Neural progenitor cell (in vitro differentiated cells): ENCODE measurements around the gene RIOK2. TPM values are rescaled to one million over a fixed set of nuclear protein-coding genes. Genes with fewer than 3 reads are reported as not detected.
A peak's percentile ranks its signal among the peaks of the same experiment; 100 is the strongest.
"Not testable (repeated sequence)": the region's sequence is repeated elsewhere in the genome, so short reads cannot be mapped to it uniquely, and the experiment has no call there.

Experiments
- DNase-seq: peaks from one replicate; pipeline ENCODE4 v3.0.0-alpha.2; 2016; ENCODE audit warnings: low spot score
- H2AFZ ChIP-seq: fragments of 200-600 bp; sonication (generic); replicated peaks from 2 replicates; pipeline ENCODE4 v1.6.1; 2016; ENCODE audit warnings: antibody characterized with exemption
- H3F3A ChIP-seq: fragments of 200-600 bp; sonication (generic); 2 replicates; pipeline ENCODE4 v1.6.1; 2016; ENCODE audit warnings: antibody characterized with exemption, low read depth
- H3K27ac ChIP-seq: fragments of 200-600 bp; sonication (generic); 2 replicates; pipeline ENCODE4 v1.5.1; 2016; ENCODE audit warnings: mild to moderate bottlenecking
- H3K27me3 ChIP-seq: fragments of 200-600 bp; sonication (generic); 2 replicates; pipeline ENCODE4 v1.6.1; 2016; ENCODE audit warnings: mild to moderate bottlenecking, moderate library complexity
- H3K36me3 ChIP-seq: fragments of 200-600 bp; sonication (generic); 2 replicates; pipeline ENCODE4 v1.5.1; 2016
- H3K4me1 ChIP-seq: fragments of 200-600 bp; sonication (generic); 2 replicates; pipeline ENCODE4 v1.6.1; 2016; ENCODE audit warnings: mixed run types
- H3K4me2 ChIP-seq: fragments of 200-600 bp; sonication (generic); 2 replicates; pipeline ENCODE4 v1.6.1; 2016
- H3K4me3 ChIP-seq: fragments of 200-600 bp; sonication (generic); 2 replicates; pipeline ENCODE4 v1.5.1; 2016
- H3K79me2 ChIP-seq: fragments of 200-600 bp; sonication (generic); 2 replicates; pipeline ENCODE4 v1.6.1; 2016; ENCODE audit warnings: low read depth
- H3K9ac ChIP-seq: fragments of 200-600 bp; sonication (generic); 2 replicates; pipeline ENCODE4 v1.6.1; 2016
- H3K9me3 ChIP-seq: fragments of 200-600 bp; sonication (generic); 2 replicates; pipeline ENCODE4 v1.5.1; 2016; ENCODE audit warnings: low read depth
- H4K20me1 ChIP-seq: fragments of 200-600 bp; sonication (generic); 2 replicates; pipeline ENCODE4 v1.6.1; 2016; ENCODE audit warnings: low read depth
- H3K27ac Mint-ChIP-seq: 3 replicates; pipeline ENCODE4 v1.8.0; 2021; ENCODE audit warnings: mixed read lengths
- H3K27me3 Mint-ChIP-seq: 2 replicates; pipeline ENCODE4 v1.8.0; 2022; ENCODE audit warnings: low read depth, mild to moderate bottlenecking, inconsistent platforms, moderate library complexity, mixed read lengths; ENCODE audit not compliant: insufficient read depth
- H3K36me3 Mint-ChIP-seq: 3 replicates; pipeline ENCODE4 v1.8.0; 2021; ENCODE audit warnings: mixed read lengths
- H3K4me1 Mint-ChIP-seq: 3 replicates; pipeline ENCODE4 v1.8.0; 2021; ENCODE audit warnings: mixed read lengths
- H3K4me3 Mint-ChIP-seq: 3 replicates; pipeline ENCODE4 v1.8.0; 2021; ENCODE audit warnings: mild to moderate bottlenecking, moderate library complexity, mixed read lengths
- H3K9me3 Mint-ChIP-seq: 3 replicates; pipeline ENCODE4 v1.8.0; 2020; ENCODE audit warnings: mixed read lengths
- EZH2 ChIP-seq: fragments of 200-600 bp; sonication (generic); IDR thresholded peaks from 2 replicates; pipeline ENCODE4 v1.6.1; 2017; ENCODE audit warnings: antibody characterized with exemption, mild to moderate bottlenecking, moderate library complexity
- EZH2phosphoT487 ChIP-seq: fragments of 200-600 bp; sonication (generic); IDR thresholded peaks from 2 replicates; pipeline ENCODE4 v1.6.1; 2017; ENCODE audit warnings: antibody characterized with exemption
- total RNA-seq: library from RNA; depleted of rRNA; stranded (reverse); fragments of >200 nt; gene quantifications from 2 replicates; pipeline ENCODE4 v1.2.3, GENCODE V29; 2015; ENCODE audit warnings: low replicate concordance
- TF ChIP-seq, protein P1 (sequence below): fragments of 200-600 bp; sonication (generic); IDR thresholded peaks from 2 replicates; pipeline ENCODE4 v1.5.1; 2017; ENCODE audit warnings: antibody characterized with exemption, mild to moderate bottlenecking

The RIOK2 gene
- total RNA-seq, 1 donor from 2014 or later, result 33.1 TPM

DNA sequence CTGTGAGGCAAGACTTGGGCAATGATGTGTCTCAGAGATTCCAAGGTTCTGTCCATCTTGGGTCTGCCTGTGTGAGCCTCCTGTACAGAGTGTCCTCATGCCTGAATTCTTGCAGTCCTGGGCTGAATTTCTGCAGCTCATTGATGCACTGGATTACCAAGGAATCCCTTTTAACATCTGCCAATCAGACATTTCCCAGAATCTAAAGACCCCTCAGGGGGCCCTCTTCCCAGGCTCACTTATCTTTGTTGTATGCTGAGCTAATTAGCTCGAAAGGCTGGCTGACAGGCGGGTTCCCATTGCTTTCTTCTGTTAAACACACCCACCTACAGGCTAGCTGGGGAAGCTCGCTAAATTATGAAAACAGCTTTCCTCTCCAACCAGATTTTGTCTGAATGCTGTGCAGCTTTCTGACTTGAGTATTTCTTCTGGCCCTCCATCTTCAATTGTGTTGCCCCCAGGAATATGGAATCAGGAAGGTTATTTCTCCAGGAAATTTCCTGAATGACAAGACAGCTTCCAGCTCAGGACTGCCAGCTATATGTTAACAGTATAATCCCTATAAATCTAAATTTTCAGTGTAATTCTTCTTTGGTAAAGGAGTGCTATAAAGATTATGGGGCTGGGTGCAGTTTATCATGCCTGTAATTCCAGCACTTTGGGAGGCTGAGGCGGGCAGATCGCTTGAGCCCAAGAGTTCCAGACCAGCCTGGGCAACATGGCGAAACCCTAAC, 40.4 kb downstream of the RIOK2 start, which contains the start of gene LIX1:
Gene LIX1, minus strand, starts transcription at position 91 of the 734 bp plus-strand sequence. Its CDS starts 35 bp downstream, at position 56.
- Histone ChIP-seq H3K9me3 (no peaks in the 10 kb centered on the region), H3F3A (peaks cover 26% of the 10 kb centered on the region), H3K4me2 (peak within 1 kb of the TSS; percentile 91), H4K20me1 (peaks cover 23% of the 10 kb centered on the region), H2AFZ (no peak within 1 kb of the TSS), H3K9ac (peak within 1 kb of the TSS; percentile 57), H3K27me3 (no peaks in the 10 kb centered on the region), H3K27ac (peak within 1 kb of the TSS; percentile 96), H3K36me3 (no peaks in the 10 kb centered on the region), H3K4me1 (peaks cover 40% of the 10 kb centered on the region), H3K79me2 (peaks cover 47% of the 10 kb centered on the region), H3K4me3 (peak within 1 kb of the TSS; percentile 82)
- no peaks in the 10 kb centered on the region for H3K27me3 Mint-ChIP-seq
- no peaks in the 10 kb centered on the region for H3K9me3 Mint-ChIP-seq
- peak within 1 kb of the TSS; percentile 94 for H3K27ac Mint-ChIP-seq
- H3K36me3 Mint-ChIP-seq, result no peaks in the 10 kb centered on the region
- TF ChIP-seq, protein P1, sequence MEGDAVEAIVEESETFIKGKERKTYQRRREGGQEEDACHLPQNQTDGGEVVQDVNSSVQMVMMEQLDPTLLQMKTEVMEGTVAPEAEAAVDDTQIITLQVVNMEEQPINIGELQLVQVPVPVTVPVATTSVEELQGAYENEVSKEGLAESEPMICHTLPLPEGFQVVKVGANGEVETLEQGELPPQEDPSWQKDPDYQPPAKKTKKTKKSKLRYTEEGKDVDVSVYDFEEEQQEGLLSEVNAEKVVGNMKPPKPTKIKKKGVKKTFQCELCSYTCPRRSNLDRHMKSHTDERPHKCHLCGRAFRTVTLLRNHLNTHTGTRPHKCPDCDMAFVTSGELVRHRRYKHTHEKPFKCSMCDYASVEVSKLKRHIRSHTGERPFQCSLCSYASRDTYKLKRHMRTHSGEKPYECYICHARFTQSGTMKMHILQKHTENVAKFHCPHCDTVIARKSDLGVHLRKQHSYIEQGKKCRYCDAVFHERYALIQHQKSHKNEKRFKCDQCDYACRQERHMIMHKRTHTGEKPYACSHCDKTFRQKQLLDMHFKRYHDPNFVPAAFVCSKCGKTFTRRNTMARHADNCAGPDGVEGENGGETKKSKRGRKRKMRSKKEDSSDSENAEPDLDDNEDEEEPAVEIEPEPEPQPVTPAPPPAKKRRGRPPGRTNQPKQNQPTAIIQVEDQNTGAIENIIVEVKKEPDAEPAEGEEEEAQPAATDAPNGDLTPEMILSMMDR, result peak; percentile 74
- TF ChIP-seq EZH2, result no peak
- TF ChIP-seq EZH2phosphoT487, result peak; percentile 47
- peaks cover 43% of the 10 kb centered on the region for H3K4me1 Mint-ChIP-seq
- H3K4me3 Mint-ChIP-seq, result peak within 1 kb of the TSS; percentile 86
- peak; percentile 97 for DNase-seq

DNA sequence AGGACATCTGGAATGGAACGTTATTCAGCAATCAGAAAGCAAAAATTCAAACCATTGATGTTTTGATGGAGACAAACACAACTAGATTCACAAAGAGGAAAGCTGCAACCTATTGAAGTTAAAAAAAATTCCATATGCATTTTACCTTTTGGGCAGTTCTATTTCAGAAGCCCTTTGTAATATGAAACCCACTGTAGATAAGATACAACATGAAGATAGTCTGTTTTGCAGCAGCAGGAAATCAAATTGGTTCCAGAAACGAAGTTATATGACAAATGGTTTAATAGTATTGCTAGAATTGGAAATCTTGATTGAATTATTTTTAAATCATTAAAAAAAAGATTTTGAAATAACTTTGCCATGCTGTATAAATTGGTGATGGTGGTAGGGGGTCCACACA, 41.5 kb downstream of the RIOK2 start:
- Mint-ChIP-seq H3K27ac (peak overlapping the region; percentile 94), H3K9me3 (no peaks in the 10 kb centered on the region), H3K27me3 (no peaks in the 10 kb centered on the region), H3K4me1 (peaks cover 52% of the 10 kb centered on the region), H3K36me3 (peaks cover under 1% of the 10 kb centered on the region), H3K4me3 (peak overlapping the region; percentile 86)
- no peak for DNase-seq
- H4K20me1 ChIP-seq, result peaks cover 29% of the 10 kb centered on the region
- H3K4me1 ChIP-seq, result peaks cover 50% of the 10 kb centered on the region
- no peaks in the 10 kb centered on the region for H3K27me3 ChIP-seq
- TF ChIP-seq, protein P1, result no peak
- TF ChIP-seq EZH2 (no peak), EZH2phosphoT487 (no peak)
- no peaks in the 10 kb centered on the region for H3K36me3 ChIP-seq
- H3F3A ChIP-seq, result peaks cover 31% of the 10 kb centered on the region
- H3K4me3 ChIP-seq, result peak overlapping the region; percentile 82
- H2AFZ ChIP-seq, result no peak overlapping the region
- peak overlapping the region; percentile 91 for H3K4me2 ChIP-seq
- peak overlapping the region; percentile 96 for H3K27ac ChIP-seq
- H3K9ac ChIP-seq, result peak overlapping the region; percentile 57
- no peaks in the 10 kb centered on the region for H3K9me3 ChIP-seq
- peaks cover 59% of the 10 kb centered on the region for H3K79me2 ChIP-seq

DNA sequence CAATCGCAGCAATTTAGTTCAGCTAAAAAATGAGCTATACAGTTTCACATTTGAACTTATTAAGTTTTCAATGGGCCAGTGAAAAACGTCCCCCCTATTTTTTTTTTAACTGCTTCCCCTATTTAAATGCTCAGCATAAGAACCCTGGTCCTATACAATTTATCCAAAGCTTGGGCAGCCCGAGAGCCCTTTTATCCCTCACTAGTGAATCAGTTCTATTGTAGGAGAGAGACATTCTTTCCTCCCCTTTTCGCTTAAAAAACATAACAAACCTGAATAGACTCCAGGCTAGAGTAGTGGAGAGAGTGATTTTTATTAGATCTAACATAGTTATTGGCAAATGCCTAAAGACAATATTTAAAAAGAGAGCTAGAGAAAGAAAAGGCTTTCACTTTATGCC, 42.0 kb downstream of the RIOK2 start:
- Histone ChIP-seq H3K27ac (peak overlapping the region; percentile 96), H2AFZ (no peak overlapping the region), H3K4me1 (peaks cover 55% of the 10 kb centered on the region), H3K4me2 (peak overlapping the region; percentile 91), H4K20me1 (peaks cover 34% of the 10 kb centered on the region), H3F3A (peaks cover 36% of the 10 kb centered on the region), H3K9me3 (no peaks in the 10 kb centered on the region), H3K27me3 (no peaks in the 10 kb centered on the region), H3K79me2 (peaks cover 64% of the 10 kb centered on the region), H3K36me3 (no peaks in the 10 kb centered on the region), H3K4me3 (peak overlapping the region; percentile 82), H3K9ac (peak overlapping the region; percentile 57)
- Mint-ChIP-seq H3K27ac (peak overlapping the region; percentile 94), H3K27me3 (no peaks in the 10 kb centered on the region), H3K9me3 (no peaks in the 10 kb centered on the region), H3K4me3 (peak overlapping the region; percentile 86), H3K36me3 (peaks cover 3% of the 10 kb centered on the region), H3K4me1 (peaks cover 57% of the 10 kb centered on the region)
- TF ChIP-seq EZH2, result no peak
- no peak for TF ChIP-seq EZH2phosphoT487
- TF ChIP-seq, protein P1, result no peak
- peak; percentile 53 for DNase-seq

DNA sequence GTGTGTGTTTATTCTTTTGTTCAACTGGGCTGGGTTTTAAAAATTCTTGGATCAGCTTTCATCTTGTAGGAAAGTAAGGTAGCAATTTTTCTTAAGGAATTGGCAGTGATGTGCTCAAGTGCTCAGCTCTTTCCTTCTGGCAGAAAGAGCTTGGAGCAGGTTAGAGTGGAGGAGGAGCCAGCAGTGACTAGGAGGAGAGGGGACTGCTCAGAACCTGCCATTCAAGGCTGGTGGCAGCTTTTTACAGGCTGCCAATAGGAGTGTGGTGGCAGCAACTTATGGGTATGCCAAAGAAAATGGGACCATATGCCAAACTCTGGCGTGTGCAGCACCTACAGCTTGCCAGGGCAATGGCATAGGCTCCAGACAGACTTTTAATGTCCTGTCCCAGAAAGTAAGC, 42.8 kb downstream of the RIOK2 start:
- Histone ChIP-seq H3K4me1 (peaks cover 62% of the 10 kb centered on the region), H3K79me2 (peaks cover 72% of the 10 kb centered on the region), H3K27ac (peak overlapping the region; percentile 96), H3K4me2 (peak overlapping the region; percentile 91), H3K4me3 (peak overlapping the region; percentile 82), H3F3A (peaks cover 44% of the 10 kb centered on the region), H4K20me1 (peaks cover 42% of the 10 kb centered on the region)
- Mint-ChIP-seq H3K27ac (peak overlapping the region; percentile 14), H3K4me1 (peaks cover 63% of the 10 kb centered on the region), H3K4me3 (peak overlapping the region; percentile 86)
- peak; percentile 51 for DNase-seq
- not testable (repeated sequence) for H2AFZ ChIP-seq, H3K27me3 Mint-ChIP-seq, H3K9me3 Mint-ChIP-seq, H3K27me3 ChIP-seq, H3K36me3 ChIP-seq, H3K36me3 Mint-ChIP-seq, H3K9me3 ChIP-seq, H3K9ac ChIP-seq
